GM21360 (cell line): Measurements from ENCODE around the gene TYW1B.
"Not testable (repeated sequence)": the region's sequence is repeated elsewhere in the genome, so short reads cannot be mapped to it uniquely, and the experiment has no call there.

Experiments
- ATAC-seq: cut with Tn5 transposase; IDR thresholded peaks from one replicate; pipeline ENCODE4 v1.9.1; 2021; ENCODE audit warnings: mild to moderate bottlenecking, moderate library complexity; ENCODE audit not compliant: unreplicated experiment

Gene TYW1B

GRCh38 chr7:72816370-72817157 is 11.4 kb downstream of the TYW1B start:
- not testable (repeated sequence) for ATAC-seq

- ATAC-seq: not testable (repeated sequence)
Measured at GRCh38 chr7:72810437-72810836, 17.6 kb downstream of the TYW1B start.

GRCh38 chr7:72808511-72808910 is 19.5 kb downstream of the TYW1B start:
- not testable (repeated sequence) for ATAC-seq

- ATAC-seq: not testable (repeated sequence)
Measured at GRCh38 chr7:72806851-72807250, 21.1 kb downstream of the TYW1B start.

- ATAC-seq: no peak
Measured at GRCh38 chr7:72805526-72806494, 22.2 kb downstream of the TYW1B start.

GRCh38 chr7:72803778-72804177 is 24.2 kb downstream of the TYW1B start:
- ATAC-seq: not testable (repeated sequence)

GRCh38 chr7:72801564-72801963 is 26.4 kb downstream of the TYW1B start:
- ATAC-seq: not testable (repeated sequence)

GRCh38 chr7:72795401-72795800 is 32.6 kb downstream of the TYW1B start:
- not testable (repeated sequence) for ATAC-seq

- no peak for ATAC-seq
Measured at GRCh38 chr7:72793791-72794190, 34.2 kb downstream of the TYW1B start.

- ATAC-seq: not testable (repeated sequence)
Measured at GRCh38 chr7:72790698-72791060, 37.3 kb downstream of the TYW1B start.

GRCh38 chr7:72790048-72790697 is 37.8 kb downstream of the TYW1B start:
- not testable (repeated sequence) for ATAC-seq

GRCh38 chr7:72785166-72785955 is 42.6 kb downstream of the TYW1B start:
- ATAC-seq: no peak

GRCh38 chr7:72783601-72784370 is 44.2 kb downstream of the TYW1B start:
- not testable (repeated sequence) for ATAC-seq

GRCh38 chr7:72781631-72782030 is 46.4 kb downstream of the TYW1B start:
- ATAC-seq: no peak

GRCh38 chr7:72781161-72781560 is 46.8 kb downstream of the TYW1B start:
- ATAC-seq: no peak

- not testable (repeated sequence) for ATAC-seq
Measured at GRCh38 chr7:72780289-72780894, 47.6 kb downstream of the TYW1B start.

GRCh38 chr7:72777167-72777566 is 50.8 kb downstream of the TYW1B start:
- ATAC-seq: not testable (repeated sequence)

- not testable (repeated sequence) for ATAC-seq
Measured at GRCh38 chr7:72772627-72773026, 55.4 kb downstream of the TYW1B start.

- not testable (repeated sequence) for ATAC-seq
Measured at GRCh38 chr7:72766994-72767393, 61.0 kb downstream of the TYW1B start.
